Esophagus muscularis mucosa (tissue), 4 donors: Measurements from ENCODE around the gene SPTY2D1.

Source experiments
- CTCF ChIP-seq, 3 experiments: fragments of 200-600 bp in 2 of 3; fragments of 450-650 bp in 1 of 3; sonication (generic) in 2 of 3; IDR thresholded peaks; one replicate each; pipeline ENCODE4 v1.5.1; 2017 to 2019; ENCODE audit warnings: antibody characterized with exemption in 3 of 3, mild to moderate bottlenecking in 2 of 3, moderate library complexity in 1 of 3
- EP300 ChIP-seq: sonication (generic); formaldehyde crosslinking; IDR thresholded peaks from one replicate; pipeline ENCODE4 v1.6.1; 2017; ENCODE audit warnings: antibody characterized with exemption
- POLR2A ChIP-seq: fragments of 450-650 bp; IDR thresholded peaks from one replicate; pipeline ENCODE4 v1.6.1; 2017; ENCODE audit warnings: antibody characterized with exemption, moderate library complexity, mild to moderate bottlenecking, low read depth
- POLR2AphosphoS5 ChIP-seq, 2 donors: sonication (generic); formaldehyde crosslinking; IDR thresholded peaks; one replicate each; pipeline ENCODE4 v1.6.1; 2017; ENCODE audit warnings: antibody characterized with exemption in 2 of 2

- TF ChIP-seq POLR2A (no peak), CTCF (IDR thresholded peaks at IDR 0.05) (no peak), POLR2AphosphoS5 (IDR thresholded peaks at IDR 0.05) (no peak), EP300 (no peak)
These were observed 39.0 kb downstream of the SPTY2D1 start for GRCh38 chr11:18594999-18595749.
